ENCODE measurements around the gene RRBP1. TPM values are rescaled to one million over a fixed set of nuclear protein-coding genes. Genes with fewer than 3 reads are reported as not detected.

RRBP1 gene
- total RNA-seq, 6 experiments from 2014 or later, result 121 to 274 (median 193) TPM

DNA sequence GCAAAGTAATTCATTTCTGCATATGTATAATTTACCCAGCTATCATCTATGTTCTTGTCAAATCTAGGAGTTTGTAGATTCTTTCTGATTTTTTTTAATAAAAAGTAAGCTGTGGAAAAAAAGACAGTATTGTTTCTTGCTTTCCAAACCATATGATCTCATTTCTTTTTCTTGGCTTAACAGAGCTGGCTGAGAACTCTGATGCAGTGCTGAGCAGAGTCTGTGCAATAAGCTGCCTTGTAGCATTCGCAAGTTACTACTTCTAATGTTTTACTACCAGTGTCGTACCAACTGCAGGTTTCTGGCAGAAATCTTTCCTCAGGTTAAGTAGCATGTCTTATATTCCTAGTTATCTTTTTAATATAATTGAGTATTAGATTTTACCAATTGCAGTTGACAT, 15.6 kb downstream of the RRBP1 start:
- TF ChIP-seq, protein P1, sequence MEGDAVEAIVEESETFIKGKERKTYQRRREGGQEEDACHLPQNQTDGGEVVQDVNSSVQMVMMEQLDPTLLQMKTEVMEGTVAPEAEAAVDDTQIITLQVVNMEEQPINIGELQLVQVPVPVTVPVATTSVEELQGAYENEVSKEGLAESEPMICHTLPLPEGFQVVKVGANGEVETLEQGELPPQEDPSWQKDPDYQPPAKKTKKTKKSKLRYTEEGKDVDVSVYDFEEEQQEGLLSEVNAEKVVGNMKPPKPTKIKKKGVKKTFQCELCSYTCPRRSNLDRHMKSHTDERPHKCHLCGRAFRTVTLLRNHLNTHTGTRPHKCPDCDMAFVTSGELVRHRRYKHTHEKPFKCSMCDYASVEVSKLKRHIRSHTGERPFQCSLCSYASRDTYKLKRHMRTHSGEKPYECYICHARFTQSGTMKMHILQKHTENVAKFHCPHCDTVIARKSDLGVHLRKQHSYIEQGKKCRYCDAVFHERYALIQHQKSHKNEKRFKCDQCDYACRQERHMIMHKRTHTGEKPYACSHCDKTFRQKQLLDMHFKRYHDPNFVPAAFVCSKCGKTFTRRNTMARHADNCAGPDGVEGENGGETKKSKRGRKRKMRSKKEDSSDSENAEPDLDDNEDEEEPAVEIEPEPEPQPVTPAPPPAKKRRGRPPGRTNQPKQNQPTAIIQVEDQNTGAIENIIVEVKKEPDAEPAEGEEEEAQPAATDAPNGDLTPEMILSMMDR (IDR thresholded peaks at IDR 0.05), result no peak
- no peak for TF ChIP-seq POLR2A (IDR thresholded peaks at IDR 0.05)
- no peak for ATAC-seq
- H3K4me3 ChIP-seq, result no peak overlapping the region
- H3K36me3 ChIP-seq, result peaks cover 0 to 12% (median 2%) of the 10 kb centered on the region in 4 donors
- no peaks in the 10 kb centered on the region for H3K9me3 ChIP-seq
- DNase-seq, result peak in 1 of 3 donors; percentile 7
- H3K27me3 ChIP-seq, result no peaks in the 10 kb centered on the region
- 67% methylated on average over 2 of the region's 2 CpGs for WGBS (ENCODE audit: insufficient coverage, low coverage, low lambda C conversion rate, missing lambda C conversion rate)
- intact Hi-C loops (cut with DNase I), result no loop called here
- peaks cover 0 to 40% (median 18%) of the 10 kb centered on the region in 4 donors for H3K4me1 ChIP-seq
- no peak overlapping the region for H3K27ac ChIP-seq

DNA sequence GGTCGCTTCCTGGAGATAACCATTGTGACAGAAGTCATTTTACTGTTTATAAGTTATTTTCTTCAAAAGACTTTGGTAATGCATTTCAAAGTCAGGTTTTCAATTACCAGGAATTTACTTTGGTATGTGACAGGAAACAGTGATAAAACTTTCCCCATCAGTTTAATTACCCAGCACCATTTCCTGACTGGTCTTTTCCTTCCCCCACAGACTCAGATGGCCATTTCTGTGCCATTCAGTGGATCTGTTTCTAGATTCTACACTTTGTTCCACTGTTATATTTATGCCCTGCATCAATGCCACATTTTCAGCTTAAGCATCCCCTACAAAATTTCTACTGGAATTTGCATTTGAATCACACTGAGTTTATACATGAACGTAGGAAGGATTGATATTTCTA, 16.3 kb downstream of the RRBP1 start:
- Histone ChIP-seq H3K27me3 (no peaks in the 10 kb centered on the region), H3K9me3 (no peaks in the 10 kb centered on the region), H3K36me3 (peaks cover 0 to 12% (median 2%) of the 10 kb centered on the region in 4 donors), H3K27ac (no peak overlapping the region), H3K4me1 (peaks cover 0 to 43% (median 21%) of the 10 kb centered on the region in 4 donors), H3K4me3 (no peak overlapping the region)
- ATAC-seq, result no peak
- 85% methylated on average over 2 of the region's 2 CpGs for WGBS (ENCODE audit: insufficient coverage, low coverage, low lambda C conversion rate, missing lambda C conversion rate)
- no peak for TF ChIP-seq POLR2A (IDR thresholded peaks at IDR 0.05)
- TF ChIP-seq, protein P1 (IDR thresholded peaks at IDR 0.05), result no peak
- peak in 1 of 3 donors; percentile 3 for DNase-seq
- intact Hi-C loops (cut with DNase I), result no loop called here

DNA sequence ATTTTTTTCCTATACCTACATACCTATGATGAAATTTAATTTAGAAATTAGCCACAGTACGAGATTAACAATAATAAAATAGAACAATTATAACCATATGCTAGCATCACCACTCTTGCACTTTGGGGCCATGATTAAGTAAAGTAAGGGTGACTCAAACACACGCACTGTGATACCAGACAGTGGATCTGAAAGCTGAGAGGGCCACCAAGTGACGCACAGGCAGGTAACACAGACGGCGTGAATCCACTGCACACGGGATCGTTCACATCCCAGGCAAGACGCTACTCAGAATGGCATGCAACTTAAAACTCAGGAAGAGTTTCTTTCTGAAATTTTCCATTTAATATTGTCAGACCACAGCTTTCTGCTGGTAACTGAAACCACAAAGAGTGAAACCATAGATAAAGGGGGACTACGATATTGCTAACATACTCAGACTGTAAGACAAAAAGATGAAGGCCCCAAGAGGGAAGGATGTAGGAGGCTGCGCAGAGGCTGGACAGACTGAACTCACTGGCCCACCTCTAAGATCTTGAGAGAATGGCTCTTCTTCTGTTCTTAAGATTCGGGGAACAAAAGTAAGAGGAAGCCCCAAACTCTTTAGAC, 17.9 kb downstream of the RRBP1 start:
- 79% methylated on average over 11 of the region's 11 CpGs for WGBS (ENCODE audit: insufficient coverage, low coverage, low lambda C conversion rate, missing lambda C conversion rate)
- Histone ChIP-seq H3K36me3 (peaks cover 0 to 11% (median 2%) of the 10 kb centered on the region in 4 donors), H3K27me3 (no peaks in the 10 kb centered on the region), H3K4me3 (no peak overlapping the region), H3K4me1 (peaks cover 0 to 43% (median 21%) of the 10 kb centered on the region in 4 donors), H3K9me3 (no peaks in the 10 kb centered on the region), H3K27ac (peak overlapping the region in 1 of 3 donors; percentile 63)
- TF ChIP-seq POLR2A (IDR thresholded peaks at IDR 0.05), result no peak
- ATAC-seq (no peak), DNase-seq (peak in 1 of 3 donors; percentile 8)
- intact Hi-C loops (cut with DNase I), result no loop called here

DNA sequence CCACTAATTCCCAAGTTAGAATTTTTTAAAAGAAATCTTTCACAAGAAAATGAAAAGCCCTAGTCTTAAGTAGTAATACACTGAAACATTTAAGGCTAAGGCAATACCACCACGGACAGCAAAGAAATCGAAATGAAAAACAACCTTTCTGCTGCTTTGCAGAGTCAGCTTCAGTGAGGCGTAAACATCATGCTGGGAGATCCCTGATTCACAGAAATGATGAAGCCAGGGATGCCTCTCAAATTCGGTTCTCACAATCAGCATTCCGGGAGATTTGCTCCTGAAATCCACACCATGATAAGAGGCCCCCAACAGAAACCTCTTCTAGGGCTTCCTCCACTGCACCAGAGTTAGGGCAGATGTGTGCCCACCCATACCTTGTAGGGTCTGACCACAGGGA, 18.6 kb downstream of the RRBP1 start:
- Histone ChIP-seq H3K36me3 (peaks cover 0 to 6% (median 3%) of the 10 kb centered on the region in 4 donors), H3K4me3 (no peak overlapping the region), H3K9me3 (no peaks in the 10 kb centered on the region), H3K27ac (peak overlapping the region in 1 of 3 donors; percentile 63), H3K27me3 (no peaks in the 10 kb centered on the region), H3K4me1 (peaks cover 0 to 43% (median 21%) of the 10 kb centered on the region in 4 donors)
- TF ChIP-seq, protein P1 (IDR thresholded peaks at IDR 0.05), result no peak
- no peak for TF ChIP-seq POLR2A (IDR thresholded peaks at IDR 0.05)
- WGBS (ENCODE audit: insufficient coverage, low coverage, low lambda C conversion rate, missing lambda C conversion rate), result 55% methylated on average over 3 of the region's 5 CpGs
- ATAC-seq, result peak in 1 of 4 donors; percentile 17
- intact Hi-C loops (cut with DNase I), result no loop called here
- peak in 1 of 3 donors; percentile 14 for DNase-seq

DNA sequence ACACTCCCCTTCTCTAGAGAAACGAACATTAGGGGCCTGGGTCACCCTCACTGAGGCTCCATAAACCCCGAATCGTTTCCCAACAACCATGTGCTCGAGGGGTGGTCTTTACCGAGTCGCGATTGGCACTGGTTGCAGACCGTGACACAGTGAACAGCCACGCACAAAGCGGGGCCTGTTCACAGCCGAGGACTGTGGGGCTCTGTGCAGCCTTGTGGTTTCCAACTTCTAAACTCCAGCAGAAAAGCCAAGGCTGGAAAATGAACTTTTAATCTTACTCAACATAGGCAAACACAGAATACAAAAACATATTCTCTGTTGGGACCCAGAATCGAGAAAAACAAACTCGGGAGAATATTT, 19.0 kb downstream of the RRBP1 start:
- TF ChIP-seq, protein P1 (IDR thresholded peaks at IDR 0.05), result no peak
- TF ChIP-seq POLR2A (IDR thresholded peaks at IDR 0.05), result no peak
- 48% methylated on average over 10 of the region's 13 CpGs for WGBS (ENCODE audit: insufficient coverage, low coverage, low lambda C conversion rate, missing lambda C conversion rate)
- no peaks in the 10 kb centered on the region for H3K9me3 ChIP-seq
- H3K4me3 ChIP-seq, result no peak overlapping the region
- peaks cover 0 to 43% (median 21%) of the 10 kb centered on the region in 4 donors for H3K4me1 ChIP-seq
- H3K27me3 ChIP-seq, result no peaks in the 10 kb centered on the region
- peaks cover 0 to 11% (median 7%) of the 10 kb centered on the region in 4 donors for H3K36me3 ChIP-seq
- DNase-seq (peak in 1 of 3 donors; percentile 39), ATAC-seq (peak in 2 of 4 donors; percentile 34 to 44)
- peak overlapping the region in 2 of 3 donors; percentile 2 to 63 for H3K27ac ChIP-seq
- intact Hi-C loops (cut with DNase I), result no loop called here
